ENCODE measurements around the gene EPAS1.

- TF ChIP-seq EP300 (IDR thresholded peaks at IDR 0.05), result no peak
- no peak for TF ChIP-seq CTCF (IDR thresholded peaks at IDR 0.05)
- no peak for TF ChIP-seq POLR2A (IDR thresholded peaks at IDR 0.05)
- TF ChIP-seq POLR2AphosphoS5 (IDR thresholded peaks at IDR 0.05), result no peak
Measured at GRCh38 chr2:46304635-46305034, 7.4 kb downstream of the EPAS1 start.
